Stimulated activated CD8-positive, alpha-beta memory T cell treated with anti-CD3 and anti-CD28 coated beads, Interleukin-15, amount 100 ng/mL, for 1 hour (primary cell): Measurements from ENCODE around the gene DGLUCY.
"Not testable (repeated sequence)": the region's sequence is repeated elsewhere in the genome, so short reads cannot be mapped to it uniquely, and the experiment has no call there.

Experiments used
- DNase-seq: peaks from one replicate; pipeline ENCODE4 v3.0.0-alpha.2; 2020; ENCODE audit warnings: low read depth

The DGLUCY gene

GRCh38 chr14:91108941-91109611 lies 4.8 kb upstream of the DGLUCY start:
- DNase-seq: no peak

GRCh38 chr14:91111443-91111842 lies 2.4 kb upstream of the DGLUCY start:
- no peak for DNase-seq

GRCh38 chr14:91112194-91112593 lies 1.7 kb upstream of the DGLUCY start:
- DNase-seq: no peak

- peak; percentile 32 for DNase-seq
Observed at GRCh38 chr14:91114079-91115065, 499 bp downstream of the DGLUCY start.

GRCh38 chr14:91115986-91116770 lies 2.3 kb downstream of the DGLUCY start:
- no peak for DNase-seq

- no peak for DNase-seq
Observed at GRCh38 chr14:91116913-91117588, 3.2 kb downstream of the DGLUCY start.

- DNase-seq: no peak
Observed at GRCh38 chr14:91117960-91118359, 4.1 kb downstream of the DGLUCY start.

GRCh38 chr14:91118511-91119068 lies 4.7 kb downstream of the DGLUCY start:
- DNase-seq: no peak

GRCh38 chr14:91119556-91120311 lies 5.9 kb downstream of the DGLUCY start:
- DNase-seq: no peak

GRCh38 chr14:91123201-91123600 lies 9.3 kb downstream of the DGLUCY start:
- no peak for DNase-seq

- DNase-seq: not testable (repeated sequence)
Observed at GRCh38 chr14:91124406-91125270, 10.8 kb downstream of the DGLUCY start.

GRCh38 chr14:91125271-91125660 lies 11.4 kb downstream of the DGLUCY start:
- DNase-seq: no peak

GRCh38 chr14:91125801-91126200 lies 11.9 kb downstream of the DGLUCY start:
- no peak for DNase-seq

- DNase-seq: no peak
Observed at GRCh38 chr14:91126761-91127160, 12.9 kb downstream of the DGLUCY start.

GRCh38 chr14:91127401-91127801 lies 13.5 kb downstream of the DGLUCY start:
- DNase-seq: no peak

- DNase-seq: no peak
Observed at GRCh38 chr14:91127924-91128323, 14.1 kb downstream of the DGLUCY start.

GRCh38 chr14:91128699-91129098 lies 14.8 kb downstream of the DGLUCY start:
- no peak for DNase-seq

- DNase-seq: no peak
Observed at GRCh38 chr14:91129261-91129660, 15.4 kb downstream of the DGLUCY start.

GRCh38 chr14:91135039-91135438 lies 21.2 kb downstream of the DGLUCY start:
- no peak for DNase-seq
